Body of pancreas (tissue), 4 donors: ENCODE data around the gene PFKFB2.

ENCODE experiments used
- CTCF ChIP-seq, 7 experiments: fragments of 450-650 bp in 4 of 7; fragments of 200-600 bp in 3 of 7; sonication (generic) in 3 of 7; IDR thresholded peaks; one replicate each; pipeline ENCODE4 v1.5.1; 2016 to 2019; ENCODE audit warnings: antibody characterized with exemption in 7 of 7
- POLR2A ChIP-seq, 3 donors: fragments of 450-650 bp; IDR thresholded peaks; one replicate each; pipeline ENCODE4 v1.6.1; 2016; ENCODE audit warnings: antibody characterized with exemption in 3 of 3, mild to moderate bottlenecking in 2 of 3

- TF ChIP-seq POLR2A (IDR thresholded peaks at IDR 0.05), result no peak
- TF ChIP-seq CTCF (IDR thresholded peaks at IDR 0.05), result no peak
Observed at GRCh38 chr1:207010726-207011125, 42.3 kb upstream of the PFKFB2 start.
